ENCODE measurements around the gene PSMD12. TPM values are rescaled to one million over a fixed set of nuclear protein-coding genes. Genes with fewer than 3 reads are reported as not detected.
"Not testable (repeated sequence)": the region's sequence is repeated elsewhere in the genome, so short reads cannot be mapped to it uniquely, and the experiment has no call there.

PSMD12 gene
- total and polyA plus RNA-seq, 2 donors from 2014 or later, result 26.0 to 46.0 TPM

DNA sequence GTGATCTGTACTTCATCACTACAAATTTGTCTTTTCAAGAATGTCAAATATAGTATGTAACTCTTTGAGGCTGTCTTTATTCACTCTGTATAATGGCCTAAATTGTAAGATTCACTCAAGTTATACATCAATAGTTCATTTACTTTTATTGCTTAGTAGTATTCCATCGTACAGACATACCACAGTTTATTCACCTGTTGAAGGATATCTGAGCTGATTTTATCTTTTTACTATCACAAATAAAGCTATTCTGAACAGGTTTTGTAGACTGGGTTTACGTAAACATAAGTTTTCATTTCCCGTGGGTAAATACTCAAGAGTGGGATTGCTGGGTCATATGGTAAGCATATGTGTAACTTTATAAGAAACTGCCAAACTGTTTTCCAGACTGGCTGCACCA is 18.6 kb downstream of the PSMD12 start:
- H3K4me3 ChIP-seq (ENCODE audit: low read length in 3 of 3), result no peak overlapping the region
- no peak for FAIRE-seq

DNA sequence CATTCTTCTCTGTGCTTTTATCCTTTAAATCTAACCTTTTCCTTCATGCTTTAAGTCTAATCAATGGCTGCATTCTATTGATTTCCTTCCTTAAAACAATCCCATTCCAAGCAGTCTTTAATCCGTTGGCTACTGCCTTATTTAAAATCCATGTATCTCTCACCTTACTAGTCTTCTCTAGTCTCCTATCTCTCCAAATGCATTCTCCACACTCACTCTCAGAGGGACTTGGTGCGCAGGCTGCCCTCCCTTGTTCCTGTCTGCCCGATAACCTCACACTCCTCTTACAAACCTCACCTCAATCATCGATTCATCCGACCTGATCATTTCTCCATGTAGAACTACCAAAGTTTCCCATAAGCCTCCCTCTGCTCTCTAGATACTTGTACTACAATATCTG is 23.1 kb downstream of the PSMD12 start:
- H3K4me3 ChIP-seq (ENCODE audit: low read length in 3 of 3), result no peak overlapping the region
- DNase-seq (no peak), FAIRE-seq (no peak)
- H3K4me1 ChIP-seq (ENCODE audit: control insufficient read depth in 2 of 3, insufficient read depth in 2 of 3, low read depth in 1 of 3, low read length in 3 of 3), result no peaks in the 10 kb centered on the region
- H3K36me3 ChIP-seq (ENCODE audit: control insufficient read depth in 2 of 3, insufficient read depth in 3 of 3, low read length in 3 of 3), result peaks cover 12 to 53% (median 30%) of the 10 kb centered on the region in 3 donors
- TF ChIP-seq, protein P1, sequence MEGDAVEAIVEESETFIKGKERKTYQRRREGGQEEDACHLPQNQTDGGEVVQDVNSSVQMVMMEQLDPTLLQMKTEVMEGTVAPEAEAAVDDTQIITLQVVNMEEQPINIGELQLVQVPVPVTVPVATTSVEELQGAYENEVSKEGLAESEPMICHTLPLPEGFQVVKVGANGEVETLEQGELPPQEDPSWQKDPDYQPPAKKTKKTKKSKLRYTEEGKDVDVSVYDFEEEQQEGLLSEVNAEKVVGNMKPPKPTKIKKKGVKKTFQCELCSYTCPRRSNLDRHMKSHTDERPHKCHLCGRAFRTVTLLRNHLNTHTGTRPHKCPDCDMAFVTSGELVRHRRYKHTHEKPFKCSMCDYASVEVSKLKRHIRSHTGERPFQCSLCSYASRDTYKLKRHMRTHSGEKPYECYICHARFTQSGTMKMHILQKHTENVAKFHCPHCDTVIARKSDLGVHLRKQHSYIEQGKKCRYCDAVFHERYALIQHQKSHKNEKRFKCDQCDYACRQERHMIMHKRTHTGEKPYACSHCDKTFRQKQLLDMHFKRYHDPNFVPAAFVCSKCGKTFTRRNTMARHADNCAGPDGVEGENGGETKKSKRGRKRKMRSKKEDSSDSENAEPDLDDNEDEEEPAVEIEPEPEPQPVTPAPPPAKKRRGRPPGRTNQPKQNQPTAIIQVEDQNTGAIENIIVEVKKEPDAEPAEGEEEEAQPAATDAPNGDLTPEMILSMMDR (IDR thresholded peaks at IDR 0.05; ENCODE audit: borderline replicate concordance, extremely low read depth, insufficient read depth), result no peak
- no peaks in the 10 kb centered on the region for H3K27me3 ChIP-seq (ENCODE audit: control insufficient read depth, insufficient read depth, low read length)
- intact Hi-C loops (cut with DNase I), result no loop called here
- no peak overlapping the region for H3K27ac ChIP-seq (ENCODE audit: low read depth in 2 of 2, low read length in 2 of 2)
- H3K9ac ChIP-seq (ENCODE audit: low read length in 3 of 3), result no peak overlapping the region
- no peaks in the 10 kb centered on the region for H3K9me3 ChIP-seq (ENCODE audit: control insufficient read depth in 2 of 3, insufficient read depth in 1 of 3, low read length in 3 of 3)

More for the DNA sequence above, 18.6 kb downstream of the PSMD12 start:
- TF ChIP-seq, protein P1 (IDR thresholded peaks at IDR 0.05; ENCODE audit: borderline replicate concordance, extremely low read depth, insufficient read depth), result no peak
- Histone ChIP-seq H3K27me3 (ENCODE audit: control insufficient read depth, insufficient read depth, low read length) (no peaks in the 10 kb centered on the region), H3K9me3 (ENCODE audit: control insufficient read depth in 2 of 3, insufficient read depth in 1 of 3, low read length in 3 of 3) (no peaks in the 10 kb centered on the region), H3K27ac (ENCODE audit: low read depth in 2 of 2, low read length in 2 of 2) (no peak overlapping the region), H3K36me3 (ENCODE audit: control insufficient read depth in 2 of 3, insufficient read depth in 3 of 3, low read length in 3 of 3) (peaks cover 13 to 49% (median 28%) of the 10 kb centered on the region in 3 donors), H3K4me1 (ENCODE audit: control insufficient read depth in 2 of 3, insufficient read depth in 2 of 3, low read depth in 1 of 3, low read length in 3 of 3) (no peaks in the 10 kb centered on the region), H3K9ac (ENCODE audit: low read length in 3 of 3) (no peak overlapping the region)
- DNase-seq, result no peak
- intact Hi-C loops (cut with DNase I), result no loop called here

DNA sequence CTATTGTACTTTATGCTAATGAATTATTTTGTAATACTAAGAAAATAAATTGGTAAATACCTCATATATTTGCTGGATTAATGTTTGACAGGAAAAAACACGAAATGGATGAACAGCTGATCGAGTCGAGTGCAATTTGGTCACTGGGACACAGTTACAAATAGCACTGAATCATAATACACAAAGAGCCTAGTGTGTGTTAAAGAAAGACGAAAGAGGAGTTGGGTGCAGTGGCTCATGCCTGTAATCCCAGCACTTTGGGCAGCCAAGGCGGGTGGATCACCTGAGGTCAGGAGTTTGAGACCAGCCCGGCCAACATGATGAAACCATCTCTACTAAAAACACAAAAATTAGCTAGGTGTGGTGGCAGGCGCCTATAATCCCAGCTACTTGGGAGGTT is 28.0 kb downstream of the PSMD12 start:
- FAIRE-seq, result not testable (repeated sequence)

DNA sequence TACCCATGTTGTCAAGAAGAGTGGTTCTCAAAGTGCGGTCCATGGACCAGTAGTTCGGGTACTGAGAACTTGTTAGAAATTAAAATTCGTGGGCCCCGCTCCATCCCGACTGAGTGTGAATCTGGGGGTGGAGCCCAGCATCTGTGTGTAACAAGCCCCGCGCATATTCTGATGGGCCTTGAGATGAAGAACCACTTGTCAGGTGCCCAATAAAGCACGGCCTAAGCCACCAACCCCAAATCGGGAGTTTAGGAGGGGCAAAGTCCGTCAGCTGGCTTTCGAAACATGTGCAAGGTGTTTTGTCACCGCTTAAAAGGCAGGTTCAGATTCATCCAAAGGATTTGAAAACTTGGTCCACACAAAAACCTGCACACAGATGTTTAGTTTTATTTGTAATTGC is 29.5 kb downstream of the PSMD12 start:
- peaks cover 3 to 18% (median 6%) of the 10 kb centered on the region in 3 donors for H3K36me3 ChIP-seq (ENCODE audit: control insufficient read depth in 2 of 3, insufficient read depth in 3 of 3, low read length in 3 of 3)
- H3K4me1 ChIP-seq (ENCODE audit: control insufficient read depth in 2 of 3, insufficient read depth in 2 of 3, low read depth in 1 of 3, low read length in 3 of 3), result peaks cover 0 to 3% (median 0%) of the 10 kb centered on the region in 3 donors
- no peak for FAIRE-seq
- intact Hi-C loops (cut with DNase I), result no loop called here
- H3K27me3 ChIP-seq (ENCODE audit: control insufficient read depth, insufficient read depth, low read length), result no peaks in the 10 kb centered on the region
- H3K9ac ChIP-seq (ENCODE audit: low read length in 3 of 3), result no peak overlapping the region
- DNase-seq, result no peak
- no peak overlapping the region for H3K27ac ChIP-seq (ENCODE audit: low read depth in 2 of 2, low read length in 2 of 2)
- no peaks in the 10 kb centered on the region for H3K9me3 ChIP-seq (ENCODE audit: control insufficient read depth in 2 of 3, insufficient read depth in 1 of 3, low read length in 3 of 3)
- TF ChIP-seq, protein P1 (IDR thresholded peaks at IDR 0.05; ENCODE audit: borderline replicate concordance, extremely low read depth, insufficient read depth), result no peak
- no peak overlapping the region for H3K4me3 ChIP-seq (ENCODE audit: low read length in 3 of 3)

More for the DNA sequence above, 28.0 kb downstream of the PSMD12 start:
- H3K27ac ChIP-seq (ENCODE audit: low read depth in 2 of 2, low read length in 2 of 2); DNase-seq; H3K4me1 ChIP-seq (ENCODE audit: control insufficient read depth in 2 of 3, insufficient read depth in 2 of 3, low read depth in 1 of 3, low read length in 3 of 3); H3K9me3 ChIP-seq (ENCODE audit: control insufficient read depth in 2 of 3, insufficient read depth in 1 of 3, low read length in 3 of 3); H3K27me3 ChIP-seq (ENCODE audit: control insufficient read depth, insufficient read depth, low read length); H3K4me3 ChIP-seq (ENCODE audit: low read length in 3 of 3); H3K9ac ChIP-seq (ENCODE audit: low read length in 3 of 3); intact Hi-C loops (cut with DNase I): not testable (repeated sequence)
- peaks cover 5 to 32% (median 11%) of the 10 kb centered on the region in 3 donors for H3K36me3 ChIP-seq (ENCODE audit: control insufficient read depth in 2 of 3, insufficient read depth in 3 of 3, low read length in 3 of 3)
